GM21825 (cell line): ENCODE results near the gene LY6G5C.

Source experiments
- ATAC-seq: cut with Tn5 transposase; IDR thresholded peaks from one replicate; pipeline ENCODE4 v1.9.1; 2021; ENCODE audit warnings: mild to moderate bottlenecking, moderate library complexity; ENCODE audit not compliant: unreplicated experiment

LY6G5C gene, protein sequence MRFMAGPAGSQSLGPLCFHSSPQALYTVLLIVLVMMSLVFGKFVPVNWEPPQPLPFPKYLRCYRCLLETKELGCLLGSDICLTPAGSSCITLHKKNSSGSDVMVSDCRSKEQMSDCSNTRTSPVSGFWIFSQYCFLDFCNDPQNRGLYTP

DNA sequence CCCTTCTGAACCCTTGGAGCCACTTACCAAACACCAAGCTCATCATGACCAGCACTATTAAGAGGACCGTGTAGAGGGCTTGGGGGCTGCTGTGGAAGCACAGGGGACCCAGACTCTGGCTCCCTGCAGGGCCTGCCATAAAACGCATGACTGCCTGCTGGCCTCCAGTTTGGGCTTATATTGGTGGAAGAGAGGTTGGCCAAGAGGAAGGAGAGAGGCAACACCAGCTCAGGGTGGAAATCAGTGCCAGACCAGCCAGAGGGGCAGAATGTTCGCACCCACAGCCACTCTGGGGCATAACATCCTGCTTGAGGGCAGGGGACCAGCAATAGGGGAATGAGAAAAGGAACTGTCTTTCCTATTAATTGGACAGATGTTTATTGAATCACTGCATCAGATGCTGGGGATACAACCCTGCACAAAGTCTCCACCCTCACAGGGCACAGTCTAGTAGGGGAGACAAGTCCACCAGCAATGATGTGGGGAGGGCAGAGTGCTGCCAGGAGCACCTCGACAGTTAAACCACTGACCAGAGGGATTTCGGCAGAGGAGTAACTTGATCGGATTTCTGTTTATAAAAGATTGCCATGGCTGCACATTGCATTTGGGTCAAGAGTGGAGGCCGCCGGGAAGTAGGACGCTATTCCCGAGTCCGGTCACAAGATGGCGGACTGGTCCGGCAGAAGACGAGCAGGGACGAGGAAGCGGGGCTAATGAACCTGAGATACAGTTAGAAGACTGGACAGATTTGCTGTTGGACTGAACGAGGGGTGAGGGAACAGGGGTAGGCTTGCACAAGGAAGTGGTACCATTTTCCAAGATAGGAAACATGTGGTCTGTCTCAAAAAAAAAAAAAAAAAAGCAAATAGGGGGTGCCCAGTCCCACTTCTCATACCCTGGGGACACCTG, at the start of gene LY6G5C:
Gene LY6G5C, minus strand, starts transcription at position 842 of the 909 bp plus-strand sequence. Its CDS starts 694 bp downstream, at position 148.
- peak; percentile 46 for ATAC-seq

DNA sequence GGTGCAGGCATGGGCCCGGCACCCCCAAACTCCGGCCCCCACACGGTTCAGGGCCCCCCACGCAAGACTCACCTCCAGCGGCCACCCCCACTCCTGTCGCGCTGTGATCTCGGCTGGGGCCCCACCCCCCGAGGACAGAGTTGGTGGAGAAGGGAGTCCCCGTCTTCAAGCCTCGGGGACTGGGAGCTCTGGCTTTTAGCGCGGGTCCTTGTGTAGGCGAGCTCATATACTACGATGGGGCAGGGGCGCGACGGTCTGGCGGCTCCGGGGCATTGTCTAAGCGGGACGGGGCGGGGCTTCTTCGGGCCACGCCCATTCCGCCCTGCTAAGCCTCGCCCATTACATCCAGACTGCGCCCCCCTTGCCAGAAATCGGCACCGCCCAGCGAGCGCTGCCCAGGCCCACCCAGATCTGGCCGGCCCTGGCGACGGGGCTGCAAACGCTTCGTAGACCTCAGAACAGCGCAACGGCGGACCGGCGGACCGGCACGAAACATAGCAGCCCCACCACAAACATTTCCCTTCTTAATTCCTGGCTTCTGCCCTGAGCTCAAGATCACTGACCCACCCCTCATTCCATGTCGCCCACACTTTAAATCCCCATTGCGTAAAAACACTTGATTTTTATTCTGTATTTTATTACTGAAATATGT, 49.2 kb upstream of the LY6G5C start:
- no peak for ATAC-seq

DNA sequence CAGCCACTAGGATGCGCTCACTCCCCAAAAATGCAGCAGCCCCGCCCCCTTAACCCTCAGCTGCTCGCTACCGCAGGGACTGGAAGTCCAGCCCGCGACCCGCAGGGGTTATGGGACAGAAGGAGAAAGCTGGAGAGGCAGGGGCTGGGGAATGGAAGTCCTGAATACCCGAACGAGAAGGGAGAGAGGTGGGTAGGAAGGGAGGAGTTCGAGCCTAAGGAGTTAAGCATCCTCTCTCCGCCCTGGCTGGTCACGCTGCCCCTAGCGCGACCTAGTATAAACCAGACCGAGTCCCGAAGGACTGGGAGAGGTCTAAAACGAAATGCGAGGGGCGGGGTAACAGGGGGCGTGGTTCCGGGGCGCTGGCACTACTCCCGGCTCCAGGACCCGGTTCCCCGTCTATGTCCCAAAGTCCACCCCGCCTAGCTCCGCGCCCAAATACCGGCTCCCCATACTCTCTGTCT, 48.7 kb upstream of the LY6G5C start:
- ATAC-seq, result peak; percentile 31

DNA sequence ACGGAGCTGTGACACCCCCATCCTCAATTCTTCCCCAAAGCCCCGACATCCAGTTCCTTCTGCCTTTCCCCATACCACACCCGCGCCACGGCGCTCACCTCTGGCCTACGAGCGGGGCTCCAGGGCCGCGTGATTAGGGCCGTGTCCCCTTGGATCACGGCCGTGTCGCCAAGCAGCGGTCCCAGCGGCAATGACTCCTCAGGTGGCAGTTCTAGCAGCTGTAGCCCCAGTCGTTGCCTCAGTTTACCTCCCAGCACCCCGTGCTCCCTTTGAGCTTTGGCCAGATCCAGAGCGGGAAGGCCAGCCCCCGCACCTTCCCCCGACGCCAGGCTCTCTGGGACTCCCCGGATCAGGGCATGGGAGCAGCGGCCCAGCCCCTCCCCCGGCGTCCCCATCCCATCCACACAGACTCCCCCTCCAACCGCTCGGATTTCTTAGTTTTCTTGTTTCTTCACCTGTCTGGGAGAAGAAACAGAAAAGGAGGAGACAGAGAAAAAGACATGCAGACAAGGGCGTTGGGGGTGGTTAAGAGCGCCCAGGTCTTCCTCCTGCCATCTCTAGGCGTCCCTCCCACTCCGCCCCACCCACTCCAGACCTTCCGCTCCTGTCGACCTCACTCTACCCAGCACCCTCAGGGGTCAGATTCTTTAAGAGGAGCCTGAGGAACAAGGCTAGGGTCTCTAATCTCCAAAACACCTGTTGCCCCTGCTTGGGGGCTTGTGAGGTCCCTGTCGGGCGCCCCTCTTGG, 48.1 kb upstream of the LY6G5C start, which contains the start of gene DDAH2:
Gene DDAH2, minus strand, starts transcription at position 533 of the 748 bp plus-strand sequence. Its CDS starts 138 bp downstream, at position 395.
- no peak for ATAC-seq

- ATAC-seq, result no peak
These were observed 47.1 kb upstream of the LY6G5C start for GRCh38 chr6:31727717-31728671.

DNA sequence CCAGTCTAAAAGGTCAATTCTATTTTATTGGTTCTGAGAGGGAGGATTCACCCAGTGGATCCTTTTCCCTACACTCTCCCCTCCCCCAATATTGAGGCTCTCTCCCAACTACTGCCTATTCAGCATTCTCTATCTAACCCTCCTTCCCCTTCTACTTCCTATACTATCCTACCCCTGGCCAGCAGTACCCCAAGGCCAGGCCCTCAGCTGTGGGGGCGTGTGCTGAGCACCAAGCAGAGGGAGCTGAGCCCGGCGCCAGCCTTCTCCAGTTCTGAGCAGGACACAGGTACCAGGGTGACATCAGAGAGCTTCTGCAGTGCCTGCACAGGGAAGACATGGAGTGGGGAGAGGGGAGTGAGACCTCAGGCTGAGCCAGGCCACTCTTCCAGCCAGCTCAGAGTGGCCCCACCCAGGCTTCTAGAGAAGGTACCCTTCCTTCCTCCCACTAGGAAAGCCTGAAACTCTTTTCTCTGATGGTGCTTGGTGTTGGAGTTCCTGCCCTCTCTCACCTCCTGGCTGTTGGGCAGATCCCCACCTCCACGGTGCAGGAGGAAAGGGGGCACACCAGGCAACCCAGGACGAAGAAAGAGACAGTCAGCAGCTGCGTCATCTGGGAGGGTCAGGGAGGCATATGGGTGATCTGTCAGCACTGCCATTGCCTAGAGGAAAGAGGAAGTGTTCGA, 46.3 kb upstream of the LY6G5C start:
- ATAC-seq, result no peak

- ATAC-seq, result no peak
These were observed 44.9 kb upstream of the LY6G5C start for GRCh38 chr6:31725502-31726350.

- no peak for ATAC-seq
These were observed 43.3 kb upstream of the LY6G5C start for GRCh38 chr6:31723980-31724691.

- no peak for ATAC-seq
These were observed 42.5 kb upstream of the LY6G5C start, which contains the start of gene MPIG6B for GRCh38 chr6:31723245-31723979. Gene MPIG6B, plus strand, starts transcription at chr6:31723373. Its CDS starts 11 bp downstream, at chr6:31723384.

GRCh38 chr6:31722173-31722572, 41.3 kb upstream of the LY6G5C start:
- ATAC-seq, result no peak

DNA sequence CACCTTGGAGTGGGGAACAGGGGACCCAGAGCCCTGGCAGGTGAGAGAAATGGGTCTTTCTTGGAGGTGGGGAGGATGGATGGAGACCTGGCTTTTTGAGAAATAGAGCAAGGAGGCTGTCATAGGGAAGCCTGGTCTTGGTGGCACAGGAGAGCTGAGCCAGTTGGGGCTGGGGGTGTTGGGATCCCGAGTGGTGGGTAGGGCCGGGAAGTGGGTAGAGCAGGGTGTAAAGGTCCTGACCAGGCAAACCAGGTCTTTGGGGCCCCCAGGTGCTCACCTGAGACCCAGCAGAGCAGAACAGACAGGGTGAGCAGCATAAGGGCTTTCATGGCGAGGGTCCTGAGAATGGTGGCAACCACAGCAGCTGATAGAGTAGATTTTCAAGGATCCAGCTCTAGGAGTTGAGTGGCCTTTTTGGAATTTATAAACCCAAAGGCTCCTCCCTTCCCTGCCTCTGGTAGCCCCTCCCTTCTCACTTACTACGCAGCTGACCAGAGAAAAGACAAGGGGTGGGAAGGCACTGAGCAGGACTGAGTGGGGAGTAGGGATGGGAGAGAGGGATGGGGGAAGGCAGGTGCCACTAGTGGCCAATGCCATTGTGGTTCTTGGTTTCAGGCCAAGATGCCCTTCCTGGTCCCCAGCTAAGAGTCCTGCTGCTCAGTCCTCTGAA, 40.6 kb upstream of the LY6G5C start, which contains the start of gene LY6G6C:
Gene LY6G6C, minus strand, starts transcription at position 396 of the 670 bp plus-strand sequence. Its CDS starts 67 bp downstream, at position 329.
- no peak for ATAC-seq

DNA sequence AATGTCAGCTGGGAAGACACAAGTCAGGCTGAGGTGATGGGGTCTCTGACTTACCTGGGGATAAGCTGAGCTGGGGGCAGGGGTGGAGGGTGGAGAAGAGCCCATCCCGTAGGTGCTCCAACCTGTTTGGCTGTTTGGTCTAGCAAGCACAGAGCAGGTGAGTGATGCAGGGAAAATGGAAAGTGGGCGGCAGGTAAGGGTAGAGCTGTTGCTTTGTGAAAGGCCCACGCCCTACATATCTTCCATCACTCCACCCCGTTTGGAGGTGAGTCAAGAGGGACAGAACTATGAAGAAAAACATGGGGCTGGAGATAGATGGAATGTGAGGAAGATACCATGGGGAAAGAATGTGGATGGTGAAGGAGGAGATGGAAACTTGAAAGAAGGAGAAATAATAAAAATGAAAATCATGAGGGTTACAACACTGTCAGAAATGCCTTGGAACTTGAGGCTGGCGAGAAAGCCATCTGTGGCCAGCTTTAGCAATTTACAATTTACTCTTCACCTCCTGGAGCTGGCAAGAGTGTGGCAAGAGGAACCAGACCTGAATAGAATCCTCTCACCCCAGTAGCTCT, 39.4 kb upstream of the LY6G5C start:
- ATAC-seq, result no peak

DNA sequence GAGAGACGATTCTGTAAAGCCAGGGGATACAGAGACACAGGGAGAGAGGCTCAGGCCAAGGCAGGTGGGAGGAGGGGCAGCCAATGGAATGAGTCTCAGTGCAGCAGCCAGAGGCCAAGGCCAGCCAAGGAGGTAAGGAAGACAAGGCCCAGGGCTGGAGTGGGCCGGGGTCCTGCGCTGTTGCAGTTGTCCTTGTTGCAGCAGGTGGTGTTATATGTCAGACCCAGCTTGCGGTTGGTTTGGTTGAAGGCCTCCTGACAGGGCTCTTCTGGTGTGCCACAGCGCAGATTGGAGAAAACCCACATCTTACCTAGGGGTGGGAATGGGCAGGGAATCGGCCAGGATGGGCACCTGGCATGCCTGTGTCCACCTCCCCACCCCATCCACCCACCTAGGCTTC, 38.1 kb upstream of the LY6G5C start:
- ATAC-seq, result no peak

- ATAC-seq, result no peak
These were observed 37.4 kb upstream of the LY6G5C start for GRCh38 chr6:31718265-31718664.

DNA sequence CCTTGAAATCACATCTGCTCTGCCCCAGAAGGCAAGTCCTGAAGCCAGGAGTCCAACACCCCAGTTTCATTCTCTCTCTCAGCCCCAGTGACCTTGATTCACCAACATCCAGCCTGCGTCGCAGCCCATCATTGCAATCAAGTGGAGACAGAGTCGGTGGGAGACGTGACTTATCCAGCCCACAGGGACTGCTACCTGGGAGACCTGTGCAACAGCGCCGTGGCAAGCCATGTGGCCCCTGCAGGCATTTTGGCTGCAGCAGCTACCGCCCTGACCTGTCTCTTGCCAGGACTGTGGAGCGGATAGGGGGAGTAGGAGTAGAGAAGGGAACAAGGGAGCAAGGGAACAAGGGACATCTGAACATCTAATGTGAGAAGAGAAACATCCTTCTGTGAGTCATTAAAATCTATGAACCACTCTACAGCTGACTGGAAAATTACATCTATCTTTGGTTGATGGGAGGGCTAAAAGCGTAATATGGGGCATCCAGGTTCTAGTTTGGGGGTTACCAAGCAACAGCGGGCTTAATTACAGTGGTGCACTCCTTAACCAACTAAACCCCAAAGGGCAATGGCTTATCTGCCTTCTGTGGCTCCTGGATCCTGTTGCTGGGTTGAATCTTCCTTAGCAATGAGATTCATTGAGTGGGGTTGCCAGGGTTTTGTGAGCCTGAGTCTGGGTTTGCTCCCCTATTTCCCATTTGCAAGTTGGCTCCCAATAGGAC, 36.8 kb upstream of the LY6G5C start:
- ATAC-seq, result no peak
